Activated CD8-positive, alpha-beta T cell treated with anti-CD3 and anti-CD28 coated beads, Interleukin-2, amount 10 ng/mL, durations not matched to agents 7 days and 5 days (primary cell): Measurements from ENCODE around the gene NLRC5. TPM values are rescaled to one million over a fixed set of nuclear protein-coding genes. Genes with fewer than 3 reads are reported as not detected.
"Not testable (repeated sequence)": the region's sequence is repeated elsewhere in the genome, so short reads cannot be mapped to it uniquely, and the experiment has no call there.

Experiments
- ATAC-seq: fragments of 150-1000 bp; cut with Tn5 transposase; one replicate; pipeline ENCODE4 v1.10.0; 2021; ENCODE audit warnings: moderate library complexity
- CTCF ChIA-PET: fragments of 350-600 bp; sonication (Branson Sonifier 250); formaldehyde crosslinking; loops from one replicate; lab custom pipeline; 2021; ENCODE audit warnings: antibody characterized with exemption; lab: Charles Lee
- POLR2A ChIA-PET: fragments of 350-600 bp; sonication (Branson Sonifier 250); formaldehyde crosslinking; loops from one replicate; lab custom pipeline; 2021; ENCODE audit warnings: antibody characterized with exemption; lab: Charles Lee
- DNase-seq: peaks from one replicate; pipeline ENCODE4 v3.0.0-alpha.2; 2020
- H3K27ac Mint-ChIP-seq: one replicate; pipeline ENCODE4 v1.8.0; 2021; ENCODE audit warnings: mild to moderate bottlenecking, mixed read lengths
- H3K27me3 Mint-ChIP-seq: one replicate; pipeline ENCODE4 v1.8.0; 2021; ENCODE audit warnings: low read depth, mixed read lengths
- H3K36me3 Mint-ChIP-seq: one replicate; pipeline ENCODE4 v1.8.0; 2021; ENCODE audit warnings: low read depth, mixed read lengths
- H3K4me1 Mint-ChIP-seq: one replicate; pipeline ENCODE4 v1.8.0; 2021; ENCODE audit warnings: low read depth, mixed read lengths
- H3K4me3 Mint-ChIP-seq: one replicate; pipeline ENCODE4 v1.8.0; 2021; ENCODE audit warnings: mild to moderate bottlenecking, mixed read lengths
- H3K9me3 Mint-ChIP-seq: one replicate; pipeline ENCODE4 v1.8.0; 2022; ENCODE audit warnings: mixed read lengths; ENCODE audit not compliant: insufficient read depth
- total RNA-seq, 2 experiments: library from RNA; stranded (reverse); gene quantifications; one replicate each; pipeline ENCODE4 v1.2.3, GENCODE V29; 2021

The NLRC5 gene
- total RNA-seq, 2 experiments from 2014 or later: 280 to 291 TPM

DNA sequence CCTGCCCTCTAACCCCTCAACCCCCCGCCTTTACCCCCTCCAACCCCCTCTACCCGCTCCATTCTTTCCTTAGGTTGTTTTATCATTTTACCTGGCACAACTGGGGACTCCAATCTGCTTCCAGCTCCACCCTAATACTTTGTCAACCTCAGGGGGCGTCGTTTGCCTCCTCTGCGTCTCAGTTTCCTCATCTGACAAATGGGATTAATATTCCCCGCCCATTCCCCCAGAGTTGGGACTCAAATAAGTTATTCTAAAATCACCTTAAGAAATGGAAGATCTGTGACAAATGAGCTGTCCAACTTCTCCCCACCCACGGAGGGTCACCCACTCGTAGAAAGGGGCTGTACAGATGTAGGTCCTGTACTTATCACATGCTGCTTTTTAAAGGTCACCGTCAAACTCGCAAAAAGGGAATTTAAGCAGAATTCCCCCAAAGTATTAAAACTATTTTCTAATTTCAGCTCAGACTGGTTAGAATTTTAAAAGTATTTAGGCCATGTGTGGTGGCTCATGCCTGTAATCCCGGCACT lies 62.4 kb downstream of the NLRC5 start:
- no peak overlapping the region for H3K27ac Mint-ChIP-seq
- H3K27me3 Mint-ChIP-seq: no peaks in the 10 kb centered on the region
- no peak overlapping the region for H3K4me3 Mint-ChIP-seq
- ChIA-PET CTCF (interaction anchor here (1.5 to 1.7 kb wide), 3 partner anchors 10 to 100 kb away, joined by 3 to 6 read pairs (median 4); no protein-coding TSS in a partner anchor), POLR2A (interaction anchor here (0.6 to 1.1 kb wide), 2 partner anchors 12 to 56 kb away, joined by 3 read pairs; no protein-coding TSS in a partner anchor)
- no peak for ATAC-seq
- no peak for DNase-seq
- peaks cover 6% of the 10 kb centered on the region for H3K4me1 Mint-ChIP-seq
- H3K36me3 Mint-ChIP-seq: peaks cover 67% of the 10 kb centered on the region
- no peaks in the 10 kb centered on the region for H3K9me3 Mint-ChIP-seq

DNA sequence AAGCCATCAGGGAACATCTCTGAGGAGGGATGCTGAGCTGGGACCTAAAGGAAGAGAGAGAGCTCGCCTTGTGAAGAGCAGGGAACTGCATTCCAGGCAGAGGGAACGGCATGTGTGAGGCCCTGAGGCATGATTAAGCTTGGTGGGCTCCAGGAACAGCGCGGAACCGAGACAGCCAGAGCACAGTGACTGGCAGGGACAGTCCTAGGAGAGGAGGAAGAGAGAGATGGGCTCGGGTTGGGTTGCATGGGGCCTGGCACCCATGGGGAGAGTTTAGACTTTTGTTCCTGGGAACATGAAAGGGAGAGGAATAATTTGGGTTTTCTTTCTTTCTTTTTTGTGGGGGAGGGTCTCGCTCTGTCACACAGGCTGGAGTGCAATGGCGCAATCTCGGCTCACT lies 63.8 kb downstream of the NLRC5 start:
- Mint-ChIP-seq H3K4me3 (no peak overlapping the region), H3K27ac (peak overlapping the region; percentile 62), H3K36me3 (peaks cover 66% of the 10 kb centered on the region), H3K9me3 (no peaks in the 10 kb centered on the region), H3K4me1 (peaks cover 5% of the 10 kb centered on the region), H3K27me3 (no peaks in the 10 kb centered on the region)
- ATAC-seq: no peak
- ChIA-PET CTCF (interaction anchor here (0.7 to 1.7 kb wide), 3 partner anchors 14 to 61 kb away, joined by 3 to 4 read pairs (median 3); no protein-coding TSS in a partner anchor), POLR2A (interaction anchor here (1.2 to 1.6 kb wide), 2 partner anchors 10 to 64 kb away, joined by 3 to 4 read pairs; partner anchors contain the start of gene NLRC5)
- no peak for DNase-seq

DNA sequence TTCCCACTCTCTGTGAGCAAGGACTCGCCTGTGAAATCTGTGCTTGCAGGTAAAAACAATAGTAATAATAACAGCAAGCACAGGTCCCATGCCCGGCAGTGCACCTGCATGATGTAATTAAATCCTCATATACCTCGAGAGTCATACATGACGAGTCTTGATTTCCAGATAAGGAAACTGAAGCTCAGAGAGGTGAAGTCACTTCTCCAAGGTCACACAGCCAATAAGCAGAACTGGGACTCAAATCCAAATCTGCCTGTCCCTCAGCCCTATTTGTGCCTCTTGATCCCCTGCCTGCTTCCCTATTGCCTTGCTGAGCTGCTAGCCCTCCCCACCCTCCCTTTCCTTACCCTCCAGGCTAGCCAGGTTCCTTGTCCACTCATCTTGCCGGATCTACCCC lies 65.0 kb downstream of the NLRC5 start:
- H3K4me3 Mint-ChIP-seq: no peak overlapping the region
- CTCF ChIA-PET: no interaction called here
- H3K36me3 Mint-ChIP-seq: peaks cover 66% of the 10 kb centered on the region
- H3K4me1 Mint-ChIP-seq: peaks cover 4% of the 10 kb centered on the region
- H3K27me3 Mint-ChIP-seq: no peaks in the 10 kb centered on the region
- DNase-seq: no peak
- no peak for ATAC-seq
- no peaks in the 10 kb centered on the region for H3K9me3 Mint-ChIP-seq
- peak overlapping the region; percentile 57 for H3K27ac Mint-ChIP-seq
- POLR2A ChIA-PET: no interaction called here

DNA sequence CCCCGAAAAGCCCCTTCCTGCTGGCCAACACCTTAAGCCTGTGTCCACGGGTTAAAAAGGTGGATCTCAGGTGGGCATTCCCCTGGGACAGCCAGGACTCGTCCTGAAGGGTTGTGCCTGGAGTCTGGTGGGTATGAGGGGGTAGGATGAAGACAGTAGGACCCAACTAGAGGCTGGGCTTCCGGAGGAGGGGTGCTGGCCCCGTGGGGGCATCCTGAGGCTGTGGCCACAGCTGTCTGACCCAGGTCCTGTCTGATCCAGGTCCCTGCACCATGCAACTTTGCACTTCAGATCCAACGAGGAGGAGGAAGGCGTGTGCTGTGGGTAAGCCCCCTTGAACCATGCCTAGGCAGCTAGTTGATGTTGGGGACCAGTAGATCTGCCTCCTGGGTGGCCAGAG lies 65.4 kb downstream of the NLRC5 start:
- peaks cover 69% of the 10 kb centered on the region for H3K36me3 Mint-ChIP-seq
- DNase-seq (no peak), ATAC-seq (no peak)
- POLR2A ChIA-PET: no interaction called here
- H3K27ac Mint-ChIP-seq: peak overlapping the region; percentile 57
- no peak overlapping the region for H3K4me3 Mint-ChIP-seq
- H3K4me1 Mint-ChIP-seq: peaks cover 4% of the 10 kb centered on the region
- CTCF ChIA-PET: no interaction called here
- no peaks in the 10 kb centered on the region for H3K27me3 Mint-ChIP-seq
- H3K9me3 Mint-ChIP-seq: no peaks in the 10 kb centered on the region

DNA sequence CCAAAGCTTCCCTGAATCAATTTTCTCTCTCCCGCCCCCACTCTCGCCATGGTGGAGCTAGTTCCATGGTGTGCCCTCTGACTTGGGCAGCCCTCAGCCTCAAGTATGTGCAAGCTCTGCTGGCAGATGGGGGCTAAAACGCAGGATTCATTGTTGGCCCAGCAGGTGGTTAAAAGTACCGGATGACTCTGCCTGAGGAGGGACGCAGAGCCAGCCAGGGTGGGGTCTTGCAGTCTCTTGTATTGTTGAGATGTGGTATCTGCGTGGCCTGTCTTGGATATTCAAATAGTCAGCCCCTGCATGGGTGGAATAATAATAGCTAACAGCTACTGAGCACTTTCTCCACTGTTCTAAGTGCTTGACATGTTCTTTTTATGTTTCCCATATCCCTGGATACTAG lies 66.3 kb downstream of the NLRC5 start:
- Mint-ChIP-seq H3K9me3 (no peaks in the 10 kb centered on the region), H3K4me1 (peaks cover 11% of the 10 kb centered on the region), H3K27ac (no peak overlapping the region), H3K27me3 (no peaks in the 10 kb centered on the region), H3K36me3 (peaks cover 73% of the 10 kb centered on the region), H3K4me3 (no peak overlapping the region)
- DNase-seq (no peak), ATAC-seq (no peak)
- ChIA-PET POLR2A (interaction anchor here (2.3 kb wide), 1 partner anchor 10 kb away, joined by 5 read pairs; no protein-coding TSS in a partner anchor), CTCF (interaction anchor here (0.9 to 1.3 kb wide), 2 partner anchors 10 to 28 kb away, joined by 3 read pairs; no protein-coding TSS in a partner anchor)

DNA sequence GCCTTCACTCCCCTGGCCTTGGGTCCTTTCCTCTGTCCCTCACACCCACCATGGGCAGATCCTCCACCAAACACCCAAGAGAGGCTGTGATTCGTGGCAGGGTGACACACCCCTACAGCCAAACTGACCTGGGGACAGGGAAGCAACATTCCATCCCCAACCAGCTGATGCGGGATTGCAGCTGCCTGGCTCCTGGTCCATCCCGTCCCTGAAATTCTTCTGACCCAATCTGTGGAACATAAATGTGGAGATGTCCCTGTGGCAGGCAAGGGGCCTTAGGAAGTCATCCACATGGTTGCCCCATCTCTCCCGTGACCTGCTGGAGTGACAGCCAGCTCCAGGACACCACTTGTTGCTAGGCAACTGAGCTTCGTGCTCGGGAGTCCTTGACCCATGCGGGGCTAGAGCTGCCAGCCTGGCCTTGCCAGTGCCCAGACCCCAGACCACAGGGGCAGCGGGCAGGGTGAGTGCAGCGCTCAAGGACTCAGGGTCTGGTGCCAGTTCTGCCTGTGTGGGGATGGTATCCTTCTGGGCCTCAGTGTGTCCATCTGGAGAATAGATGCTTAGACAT lies 69.0 kb downstream of the NLRC5 start:
- ChIA-PET POLR2A (interaction anchor here (0.7 to 1.3 kb wide), 3 partner anchors 18 to 187 kb away, joined by 3 to 4 read pairs (median 3); no protein-coding TSS in a partner anchor), CTCF (no interaction called here)
- Mint-ChIP-seq H3K4me3 (no peak overlapping the region), H3K27ac (no peak overlapping the region), H3K27me3 (no peaks in the 10 kb centered on the region), H3K36me3 (peaks cover 66% of the 10 kb centered on the region), H3K9me3 (no peaks in the 10 kb centered on the region), H3K4me1 (peaks cover 16% of the 10 kb centered on the region)
- DNase-seq (no peak), ATAC-seq (no peak)

DNA sequence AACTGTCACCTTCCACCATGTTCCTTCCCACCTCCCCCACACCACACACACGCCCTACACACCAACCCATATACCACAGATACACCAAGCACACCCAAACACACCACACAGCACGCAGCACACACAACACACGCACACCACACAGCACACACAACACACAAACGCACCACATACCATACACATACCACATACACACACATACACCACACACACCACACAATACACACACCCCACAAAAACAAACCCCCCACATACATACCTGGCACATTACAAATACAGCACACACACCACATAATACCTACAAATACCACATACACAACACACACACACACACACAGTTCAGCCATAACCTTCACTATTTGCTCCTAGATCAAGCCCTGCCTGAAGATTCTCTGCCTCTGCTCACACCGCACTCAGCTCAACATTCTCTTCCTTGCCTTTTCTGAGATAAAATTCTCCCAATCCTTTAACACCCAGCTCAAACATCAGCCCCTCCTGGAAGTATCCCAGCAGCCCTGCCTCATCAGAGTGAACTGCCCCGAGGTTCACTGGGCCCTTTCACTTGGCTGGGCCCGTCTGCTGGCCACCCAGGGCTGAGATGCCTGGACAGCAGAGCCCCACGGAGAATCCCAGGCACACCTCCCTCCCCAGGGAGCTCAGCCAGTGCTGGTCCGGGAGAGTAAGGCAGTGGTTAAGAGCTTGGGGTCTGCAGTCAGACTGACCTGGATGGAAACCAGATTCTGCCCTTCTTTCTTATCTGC lies 71.1 kb downstream of the NLRC5 start:
- Mint-ChIP-seq H3K27me3 (no peaks in the 10 kb centered on the region), H3K4me3 (no peak overlapping the region), H3K36me3 (peaks cover 55% of the 10 kb centered on the region), H3K4me1 (peaks cover 16% of the 10 kb centered on the region), H3K27ac (peak overlapping the region; percentile 46), H3K9me3 (no peaks in the 10 kb centered on the region)
- ATAC-seq (no peak), DNase-seq (no peak)
- CTCF ChIA-PET: interaction anchor here (0.9 kb wide), 1 partner anchor 24 kb away, joined by 3 read pairs; no protein-coding TSS in a partner anchor
- POLR2A ChIA-PET: interaction anchor here (1.2 to 1.5 kb wide), 2 partner anchors 19 to 71 kb away, joined by 3 to 8 read pairs; partner anchors contain the start of gene NLRC5

DNA sequence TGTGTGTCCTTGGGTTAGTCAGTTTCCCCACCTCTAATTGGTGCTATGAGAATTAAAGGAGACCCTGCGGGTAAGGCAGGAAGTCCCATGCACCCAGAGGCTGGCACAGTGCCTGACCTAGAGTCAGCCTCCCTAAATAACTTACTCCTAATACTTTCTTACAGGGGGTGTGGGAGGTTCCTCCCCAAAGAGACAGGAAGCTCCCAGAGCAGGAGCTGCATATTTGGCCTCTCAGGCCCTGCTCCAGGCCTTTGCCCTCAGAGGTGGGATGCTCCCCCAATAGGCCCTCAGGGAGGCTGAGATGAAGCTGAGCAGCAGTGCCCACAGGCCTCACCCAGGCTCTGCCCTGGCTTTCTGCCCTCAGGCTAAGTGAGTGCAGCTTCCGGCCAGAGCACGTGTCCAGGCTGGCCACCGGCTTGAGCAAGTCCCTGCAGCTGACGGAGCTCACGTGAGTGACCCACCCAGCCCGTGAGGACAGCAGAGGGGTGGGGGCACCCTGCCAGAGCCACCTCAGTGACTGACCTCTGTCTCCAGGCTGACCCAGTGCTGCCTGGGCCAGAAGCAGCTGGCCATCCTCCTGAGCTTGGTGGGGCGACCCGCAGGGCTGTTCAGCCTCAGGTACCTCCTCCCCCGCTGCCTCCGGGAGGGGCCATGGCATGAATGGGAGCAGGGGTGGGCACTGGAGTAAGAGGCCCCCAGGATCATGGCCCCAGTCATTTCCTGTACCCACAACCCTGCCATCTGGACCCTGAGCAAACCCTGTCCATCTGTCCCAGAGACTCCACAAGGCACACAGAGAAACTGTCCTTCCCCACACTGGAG lies 71.9 kb downstream of the NLRC5 start:
- ChIA-PET POLR2A (interaction anchor here (1.2 to 1.5 kb wide), 2 partner anchors 20 to 72 kb away, joined by 3 to 8 read pairs; partner anchors contain the start of gene NLRC5), CTCF (interaction anchor here (0.9 kb wide), 1 partner anchor 24 kb away, joined by 3 read pairs; no protein-coding TSS in a partner anchor)
- Mint-ChIP-seq H3K27me3 (no peaks in the 10 kb centered on the region), H3K36me3 (peaks cover 54% of the 10 kb centered on the region), H3K4me1 (peaks cover 16% of the 10 kb centered on the region), H3K27ac (peak overlapping the region; percentile 50), H3K9me3 (no peaks in the 10 kb centered on the region), H3K4me3 (no peak overlapping the region)
- ATAC-seq (peak; percentile 25), DNase-seq (no peak)

DNA sequence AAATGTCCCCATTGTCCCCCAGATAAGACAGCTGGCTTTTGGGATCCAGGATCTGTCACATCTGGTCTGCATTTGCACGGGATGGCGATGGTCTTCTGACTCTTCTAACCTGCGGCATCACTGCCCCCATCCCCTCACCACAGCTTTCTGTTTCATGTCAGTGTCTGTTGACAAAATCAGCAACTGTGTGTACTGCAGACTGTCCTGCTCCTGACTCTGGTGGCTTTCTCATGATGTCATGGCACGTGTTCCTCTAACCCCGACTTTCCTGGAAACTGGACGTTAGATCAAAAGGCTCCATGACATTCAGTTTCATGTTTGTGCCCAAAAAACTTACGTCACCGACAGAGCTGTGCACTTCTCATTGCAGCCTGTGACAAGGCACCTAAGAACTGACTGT lies 73.0 kb downstream of the NLRC5 start:
- POLR2A ChIA-PET: interaction anchor here (0.8 kb wide), 1 partner anchor 9 kb away, joined by 4 read pairs; no protein-coding TSS in a partner anchor
- H3K4me1 Mint-ChIP-seq: peaks cover 16% of the 10 kb centered on the region
- no peaks in the 10 kb centered on the region for H3K27me3 Mint-ChIP-seq
- no peak for DNase-seq
- H3K9me3 Mint-ChIP-seq: no peaks in the 10 kb centered on the region
- CTCF ChIA-PET: no interaction called here
- H3K36me3 Mint-ChIP-seq: peaks cover 59% of the 10 kb centered on the region
- H3K27ac Mint-ChIP-seq: no peak overlapping the region
- H3K4me3 Mint-ChIP-seq: no peak overlapping the region
- no peak for ATAC-seq

DNA sequence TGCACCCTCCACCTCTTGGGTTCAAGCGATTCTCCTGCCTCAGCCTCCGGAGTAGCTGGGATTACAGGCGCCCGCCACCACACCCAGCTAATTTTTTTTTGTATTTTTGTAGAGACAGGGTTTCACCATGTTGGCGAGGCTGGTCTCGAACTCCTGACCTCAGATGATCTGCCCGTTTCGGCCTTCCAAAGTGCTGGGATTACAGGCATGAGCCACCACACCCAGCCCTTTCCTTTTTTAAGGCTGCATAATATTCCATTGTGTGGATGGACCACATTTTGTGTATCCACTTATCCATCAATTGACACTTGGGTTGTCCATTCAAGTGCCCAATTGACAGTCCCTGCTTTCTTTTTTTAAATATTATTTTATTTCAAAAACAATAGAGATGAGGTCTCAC lies 73.8 kb downstream of the NLRC5 start:
- peaks cover 12% of the 10 kb centered on the region for H3K4me1 Mint-ChIP-seq

More for the DNA sequence above, 73.8 kb downstream of the NLRC5 start:
- H3K27me3 Mint-ChIP-seq, H3K27ac Mint-ChIP-seq, ATAC-seq, DNase-seq, H3K9me3 Mint-ChIP-seq, H3K4me3 Mint-ChIP-seq: not testable (repeated sequence)
- POLR2A ChIA-PET: interaction anchor here (0.6 to 1.0 kb wide), 4 partner anchors 10 to 108 kb away, joined by 3 to 4 read pairs (median 3); no protein-coding TSS in a partner anchor
- CTCF ChIA-PET: interaction anchor here (1.0 to 1.2 kb wide), 2 partner anchors 98 to 99 kb away, joined by 3 to 4 read pairs; no protein-coding TSS in a partner anchor
- peaks cover 55% of the 10 kb centered on the region for H3K36me3 Mint-ChIP-seq
